H1 (cell line): ENCODE results near the gene R3HDM1. TPM values are rescaled to one million over a fixed set of nuclear protein-coding genes. Genes with fewer than 3 reads are reported as not detected.

Experiments
- CTCF ChIA-PET: fragments of 300-600 bp; sonication (Branson Sonifier 250); formaldehyde crosslinking; loops from one replicate; lab custom pipeline; 2021; ENCODE audit not compliant: partially characterized antibody; lab: Charles Lee
- POLR2A ChIA-PET: fragments of 300-600 bp; sonication (Branson Sonifier 250); formaldehyde crosslinking; loops from one replicate; lab custom pipeline; 2021; ENCODE audit warnings: inconsistent platforms; ENCODE audit not compliant: partially characterized antibody; lab: Charles Lee
- DNase-seq, 2 experiments: peaks; one replicate each; pipeline versions ENCODE4 v3.0.0 to v3.0.0-alpha.2; 2010 to 2022; ENCODE audit warnings: low spot score in 2 of 2, low read depth in 1 of 2, mixed read lengths in 1 of 2
- FAIRE-seq: peaks from 2 replicates; lab custom pipeline; 2011; peaks lifted over from hg19 to GRCh38; lab: Jason Lieb, UNC
- H2AFZ ChIP-seq: 2 replicates; pipeline ENCODE4 v1.8.1; 2012; ENCODE audit warnings: low read length, inconsistent platforms
- H2AK5ac ChIP-seq: 2 replicates; pipeline ENCODE4 v1.6.1; 2013; ENCODE audit warnings: low read depth, low read length
- H2BK120ac ChIP-seq: replicated peaks from 2 replicates; pipeline ENCODE3; 2013; ENCODE audit warnings: low read depth, low read length, inconsistent platforms
- H2BK12ac ChIP-seq: 2 replicates; pipeline ENCODE4 v1.6.1; 2013; ENCODE audit warnings: low read depth, low read length
- H2BK15ac ChIP-seq: 2 replicates; pipeline ENCODE4 v1.6.1; 2013; ENCODE audit warnings: low read length
- H2BK20ac ChIP-seq: 2 replicates; pipeline ENCODE4 v1.6.1; 2013; ENCODE audit warnings: low read length
- H2BK5ac ChIP-seq: 2 replicates; pipeline ENCODE4 v1.6.1; 2013; ENCODE audit warnings: low read depth, low read length
- H3K14ac ChIP-seq: 2 replicates; pipeline ENCODE4 v1.6.1; 2013; ENCODE audit warnings: inconsistent platforms; ENCODE audit not compliant: insufficient read length
- H3K18ac ChIP-seq: 2 replicates; pipeline ENCODE4 v1.6.1; 2013; ENCODE audit warnings: low read length; ENCODE audit errors: extremely low read depth
- H3K23ac ChIP-seq: 2 replicates; pipeline ENCODE4 v1.6.1; 2013; ENCODE audit warnings: inconsistent platforms; ENCODE audit not compliant: insufficient read length
- H3K23me2 ChIP-seq: 2 replicates; pipeline ENCODE4 v1.6.1; 2013; ENCODE audit warnings: low read depth, low read length
- H3K27ac ChIP-seq: 2 replicates; pipeline ENCODE4 v1.6.1; 2011; ENCODE audit warnings: low read depth, low read length, inconsistent platforms
- H3K27me3 ChIP-seq, 4 experiments: replicated peaks in 1 of 4; 1 replicate in 1 of 4; 2 replicates in 3 of 4; pipeline versions ENCODE4 v1.6.1 to v1.8.1; 2011 to 2013; ENCODE audit warnings: low read length in 3 of 4, mild to moderate bottlenecking in 3 of 4, inconsistent platforms in 2 of 4, mixed read lengths in 2 of 4, moderate library complexity in 1 of 4; ENCODE audit not compliant: control insufficient read depth in 3 of 4, insufficient read depth in 3 of 4; ENCODE audit errors: extremely low read depth in 1 of 4
- H3K36me3 ChIP-seq, 4 experiments: 2 replicates each; pipeline versions ENCODE4 v1.6.1 to v1.8.1; 2011 to 2013; ENCODE audit warnings: mild to moderate bottlenecking in 4 of 4, low read length in 3 of 4, moderate library complexity in 2 of 4, control low read depth in 1 of 4, inconsistent platforms in 1 of 4; ENCODE audit not compliant: insufficient read depth in 4 of 4, control insufficient read depth in 2 of 4
- H3K4ac ChIP-seq: replicated peaks from 2 replicates; pipeline ENCODE3; 2013; ENCODE audit warnings: low read length, low read depth, mixed read lengths, inconsistent platforms; ENCODE audit not compliant: insufficient read length
- H3K4me1 ChIP-seq, 4 experiments: replicated peaks in 1 of 4; 1 replicate in 1 of 4; 2 replicates in 3 of 4; pipeline versions ENCODE4 v1.6.1 to v1.8.1; 2011 to 2013; ENCODE audit warnings: low read length in 3 of 4, inconsistent platforms in 2 of 4, mixed read lengths in 1 of 4; ENCODE audit not compliant: insufficient read depth in 4 of 4, control insufficient read depth in 3 of 4
- H3K4me2 ChIP-seq, 2 experiments: 2 replicates each; pipeline versions ENCODE4 v1.6.1 to v1.8.1; 2011 to 2013; ENCODE audit warnings: low read depth in 2 of 2, low read length in 2 of 2, control low read depth in 1 of 2, inconsistent platforms in 1 of 2, mild to moderate bottlenecking in 1 of 2; ENCODE audit not compliant: insufficient read depth in 1 of 2
- H3K4me3 ChIP-seq, 4 experiments: fragments of 200-600, 300-600 bp in 1 of 4; sonication (generic), shearing (Covaris generic), sonication (Bioruptor Twin) in 1 of 4; 2 replicates each; pipeline versions ENCODE4 v1.5.1 to v1.8.1; 2011 to 2016; ENCODE audit warnings: low read length in 4 of 4, low read depth in 3 of 4, control low read depth in 2 of 4, inconsistent platforms in 2 of 4, mild to moderate bottlenecking in 2 of 4, mixed read lengths in 1 of 4, moderate library complexity in 1 of 4; ENCODE audit not compliant: insufficient read depth in 2 of 4; ENCODE audit errors: extremely low read depth in 1 of 4
- H3K56ac ChIP-seq: replicated peaks from 2 replicates; pipeline ENCODE3; 2013; ENCODE audit warnings: low read depth, mild to moderate bottlenecking, mixed read lengths, low read length, inconsistent platforms; ENCODE audit not compliant: insufficient read length
- H3K79me1 ChIP-seq: 2 replicates; pipeline ENCODE4 v1.6.1; 2013; ENCODE audit warnings: low read depth, low read length, control low read depth
- H3K79me2 ChIP-seq, 2 experiments: 2 replicates each; pipeline versions ENCODE4 v1.6.1 to v1.8.1; 2012 to 2013; ENCODE audit warnings: low read length in 2 of 2, mild to moderate bottlenecking in 2 of 2, inconsistent platforms in 1 of 2; ENCODE audit not compliant: insufficient read depth in 2 of 2, control insufficient read depth in 1 of 2
- H3K9ac ChIP-seq, 4 experiments: replicated peaks in 1 of 4; 1 replicate in 1 of 4; 2 replicates in 3 of 4; pipeline versions ENCODE4 v1.6.1 to v1.8.1; 2011 to 2013; ENCODE audit warnings: low read depth in 3 of 4, low read length in 3 of 4, control low read depth in 2 of 4, mild to moderate bottlenecking in 2 of 4, moderate library complexity in 2 of 4, inconsistent platforms in 1 of 4; ENCODE audit errors: extremely low read depth in 1 of 4
- H3K9me3 ChIP-seq, 2 experiments: 2 replicates each; pipeline versions ENCODE4 v1.6.1 to v1.8.1; 2012 to 2013; ENCODE audit warnings: mild to moderate bottlenecking in 2 of 2, moderate library complexity in 2 of 2, control low read depth in 1 of 2, inconsistent platforms in 1 of 2, low read depth in 1 of 2, low read length in 1 of 2, mixed read lengths in 1 of 2; ENCODE audit not compliant: insufficient read depth in 2 of 2
- H4K20me1 ChIP-seq, 2 experiments: replicated peaks in 1 of 2; 2 replicates each; pipeline versions ENCODE3 to v1.8.1; 2011 to 2013; ENCODE audit warnings: inconsistent platforms in 2 of 2, low read length in 2 of 2, mild to moderate bottlenecking in 1 of 2; ENCODE audit not compliant: insufficient read depth in 2 of 2, control insufficient read depth in 1 of 2
- H4K5ac ChIP-seq: 2 replicates; pipeline ENCODE4 v1.6.1; 2013; ENCODE audit warnings: low read length, low read depth, mixed read lengths, inconsistent platforms; ENCODE audit not compliant: insufficient read length
- H4K8ac ChIP-seq: 2 replicates; pipeline ENCODE4 v1.8.0; 2013; ENCODE audit warnings: mild to moderate bottlenecking, moderate library complexity, low read length, inconsistent platforms; ENCODE audit not compliant: insufficient read depth; ENCODE audit errors: extremely low read depth
- H4K91ac ChIP-seq: replicated peaks from 2 replicates; pipeline ENCODE3; 2013; ENCODE audit warnings: low read length, mixed read lengths, inconsistent platforms; ENCODE audit not compliant: insufficient read length
- ATF3 ChIP-seq: IDR thresholded peaks from 2 replicates; pipeline ENCODE4 v1.6.1; 2011; ENCODE audit warnings: low read depth, mild to moderate bottlenecking, low read length; ENCODE audit not compliant: insufficient read depth
- BACH1 ChIP-seq: IDR thresholded peaks from 2 replicates; pipeline ENCODE4 v1.6.1; 2012; ENCODE audit warnings: low read length, improper control_type of control experiment
- GTF2F1 ChIP-seq: IDR thresholded peaks from 2 replicates; pipeline ENCODE4 v1.6.1; 2012; ENCODE audit warnings: low read depth, low read length, improper control_type of control experiment, borderline replicate concordance
- JUND ChIP-seq: IDR thresholded peaks from 2 replicates; pipeline ENCODE4 v1.6.1; 2011; ENCODE audit warnings: mild to moderate bottlenecking, improper control_type of control experiment, low read length
- KDM1A ChIP-seq: fragments of 200-600, 300-600 bp; sonication (generic); IDR thresholded peaks from 2 replicates; pipeline ENCODE4 v1.7.1; 2016; ENCODE audit warnings: mild to moderate bottlenecking, low read length, borderline replicate concordance
- MAX ChIP-seq: IDR thresholded peaks from 2 replicates; pipeline ENCODE4 v1.6.1; 2012; ENCODE audit warnings: inconsistent platforms
- RAD21 ChIP-seq, 2 experiments: IDR thresholded peaks in 1 of 2; conservative IDR thresholded peaks in 1 of 2; 2 replicates each; pipeline ENCODE4 v1.6.1; 2011; ENCODE audit warnings: low read depth in 2 of 2, low read length in 2 of 2, improper control_type of control experiment in 1 of 2, inconsistent platforms in 1 of 2, mild to moderate bottlenecking in 1 of 2, moderate library complexity in 1 of 2
- SAP30 ChIP-seq: fragments of 300-600 bp; sonication (generic); IDR thresholded peaks from 2 replicates; pipeline ENCODE4 v1.7.1; 2012; ENCODE audit warnings: low read length, moderate library complexity, mild to moderate bottlenecking, inconsistent platforms; ENCODE audit not compliant: insufficient read depth, insufficient replicate concordance
- SUZ12 ChIP-seq: fragments of 200-600 bp; sonication (generic); IDR thresholded peaks from 2 replicates; pipeline ENCODE4 v1.6.1; 2012; ENCODE audit warnings: mild to moderate bottlenecking, inconsistent platforms, low read length, moderate library complexity, mixed read lengths
- WGBS, 2 experiments: shearing (Covaris generic) in 1 of 2; methylation state at CpG; one replicate each; pipeline versions ENCODE4 v1.1.6 to v1.1.7; 2013 to 2015; ENCODE audit warnings: low lambda C conversion rate in 2 of 2, mixed read lengths in 2 of 2, inconsistent platforms in 1 of 2, low coverage in 1 of 2, missing lambda C conversion rate in 1 of 2; ENCODE audit not compliant: insufficient replicate concordance in 2 of 2, insufficient coverage in 1 of 2, insufficient read length in 1 of 2; ENCODE audit errors: extremely low coverage in 1 of 2, missing lambda C conversion rate in 1 of 2; 5-methylcytosine and 5-hydroxymethylcytosine counted together
- polyA plus RNA-seq, 7 experiments: library from polyadenylated mRNA; depleted of rRNA in 3 of 7; stranded (reverse) in 5 of 7; unstranded in 2 of 7; fragments of >200 nt in 5 of 7; fragments of 200-250 nt in 2 of 7; gene quantifications; 1 replicate in 5 of 7; 2 replicates in 1 of 7; 4 replicates in 1 of 7; pipeline versions ENCODE4 v1.2.1 to v1.2.3, GENCODE V29; 2011 to 2013; ENCODE audit warnings: missing spikeins in 2 of 7, mixed read lengths in 2 of 7
- total RNA-seq: library from RNA; stranded (reverse); fragmentation: NEBNext Ultra II Directional; extraction: Animal tissue kit (Norgen Biotek cat#: 25700); gene quantifications from 2 replicates; pipeline ENCODE4 v1.2.1, GENCODE V29; 2021
- TF ChIP-seq, protein P1 (sequence below), 3 experiments: IDR thresholded peaks; 1 replicate in 2 of 3; 2 replicates in 1 of 3; pipeline versions ENCODE4 v1.5.1 to v1.6.1; 2011; ENCODE audit warnings: low read length in 3 of 3, mild to moderate bottlenecking in 3 of 3, inconsistent platforms in 2 of 3, low read depth in 1 of 3, moderate library complexity in 1 of 3; ENCODE audit not compliant: insufficient read depth in 1 of 3; ENCODE audit errors: control extremely low read depth in 1 of 3

The R3HDM1 gene
- total and polyA plus RNA-seq, 2 of the 8 experiments (the other 6 are each of a cell fraction or from before 2014, with no cell fraction given), result 77.7 to 120 TPM

GRCh38 chr2:135551356-135551755 lies 20.1 kb downstream of the R3HDM1 start:
- no peak overlapping the region for H3K18ac ChIP-seq
- peaks cover 0 to 3% of the 10 kb centered on the region in 2 experiments for H4K20me1 ChIP-seq
- H3K4me3 ChIP-seq, result no peak overlapping the region
- ChIA-PET CTCF (interaction anchor here (1.6 kb wide), 1 partner anchor 10 kb away, joined by 3 read pairs; no protein-coding TSS in a partner anchor), POLR2A (no interaction called here)
- peaks cover 1 to 94% of the 10 kb centered on the region in 2 experiments; a peak in 3 of 4 replicates for H3K79me2 ChIP-seq
- no peak overlapping the region for H3K4ac ChIP-seq
- H3K14ac ChIP-seq, result no peak overlapping the region
- H3K9me3 ChIP-seq, result no peaks in the 10 kb centered on the region
- no peak overlapping the region for H3K27ac ChIP-seq
- no peak overlapping the region for H3K56ac ChIP-seq
- H3K4me2 ChIP-seq, result no peak overlapping the region
- DNase-seq (no peak), FAIRE-seq (no peak)
- no peak overlapping the region for H3K23ac ChIP-seq
- H4K8ac ChIP-seq, result no peak overlapping the region
- H3K79me1 ChIP-seq, result peaks cover 5% of the 10 kb centered on the region
- no peak overlapping the region for H4K91ac ChIP-seq
- H3K9ac ChIP-seq, result no peak overlapping the region
- no peak overlapping the region for H2AK5ac ChIP-seq
- H2BK20ac ChIP-seq, result no peak overlapping the region
- H2BK5ac ChIP-seq, result no peak overlapping the region
- H2AFZ ChIP-seq, result no peak overlapping the region
- H3K36me3 ChIP-seq, result no peaks in the 10 kb centered on the region
- no peak overlapping the region for H2BK15ac ChIP-seq
- H2BK12ac ChIP-seq, result no peak overlapping the region
- H3K4me1 ChIP-seq, result peaks cover 0 to 2% (median 0%) of the 10 kb centered on the region in 4 experiments; a peak in 1 of 7 replicates
- H3K23me2 ChIP-seq, result no peaks in the 10 kb centered on the region; the same call in 1 of the 2 replicates
- WGBS, 2 experiments, result 89% methylated on average over 5 of the region's 5 CpGs; no CpG with 5 or more reads in 1 of the 2 experiments
- no peak overlapping the region for H2BK120ac ChIP-seq
- no peaks in the 10 kb centered on the region for H3K27me3 ChIP-seq
- H4K5ac ChIP-seq, result no peak overlapping the region
- TF ChIP-seq BACH1 (no peak), KDM1A (no peak), SUZ12 (no peak), GTF2F1 (no peak), ATF3 (no peak), MAX (no peak), RAD21 (IDR thresholded peaks at IDR 0.05 in 1 of 2, conservative IDR thresholded peaks at IDR 0.05 in 1 of 2; ENCODE audit: low read depth in 2 of 2, low read length in 2 of 2) (no peak), SAP30 (no peak), JUND (no peak)
- TF ChIP-seq, protein P1, sequence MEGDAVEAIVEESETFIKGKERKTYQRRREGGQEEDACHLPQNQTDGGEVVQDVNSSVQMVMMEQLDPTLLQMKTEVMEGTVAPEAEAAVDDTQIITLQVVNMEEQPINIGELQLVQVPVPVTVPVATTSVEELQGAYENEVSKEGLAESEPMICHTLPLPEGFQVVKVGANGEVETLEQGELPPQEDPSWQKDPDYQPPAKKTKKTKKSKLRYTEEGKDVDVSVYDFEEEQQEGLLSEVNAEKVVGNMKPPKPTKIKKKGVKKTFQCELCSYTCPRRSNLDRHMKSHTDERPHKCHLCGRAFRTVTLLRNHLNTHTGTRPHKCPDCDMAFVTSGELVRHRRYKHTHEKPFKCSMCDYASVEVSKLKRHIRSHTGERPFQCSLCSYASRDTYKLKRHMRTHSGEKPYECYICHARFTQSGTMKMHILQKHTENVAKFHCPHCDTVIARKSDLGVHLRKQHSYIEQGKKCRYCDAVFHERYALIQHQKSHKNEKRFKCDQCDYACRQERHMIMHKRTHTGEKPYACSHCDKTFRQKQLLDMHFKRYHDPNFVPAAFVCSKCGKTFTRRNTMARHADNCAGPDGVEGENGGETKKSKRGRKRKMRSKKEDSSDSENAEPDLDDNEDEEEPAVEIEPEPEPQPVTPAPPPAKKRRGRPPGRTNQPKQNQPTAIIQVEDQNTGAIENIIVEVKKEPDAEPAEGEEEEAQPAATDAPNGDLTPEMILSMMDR (IDR thresholded peaks at IDR 0.05; ENCODE audit: control extremely low read depth in 1 of 3, insufficient read depth in 1 of 3, low read depth in 1 of 3, low read length in 3 of 3), result no peak
